Retinal pigment epithelial cell (primary cell): ENCODE measurements around the gene AGBL5.

ENCODE experiments used
- DNase-seq: peaks from one replicate; pipeline ENCODE4 v3.0.0-alpha.2; 2010; ENCODE audit warnings: low read depth
- H3K4me3 ChIP-seq: 2 replicates; pipeline ENCODE4 v1.5.1; 2011; ENCODE audit warnings: mild to moderate bottlenecking, low read length, control low read depth, moderate library complexity
- TF ChIP-seq, protein P1 (sequence below): conservative IDR thresholded peaks from 2 replicates; pipeline ENCODE4 v1.5.1; 2011; ENCODE audit warnings: low read depth, low read length, control low read depth, inconsistent platforms

AGBL5 gene

DNA sequence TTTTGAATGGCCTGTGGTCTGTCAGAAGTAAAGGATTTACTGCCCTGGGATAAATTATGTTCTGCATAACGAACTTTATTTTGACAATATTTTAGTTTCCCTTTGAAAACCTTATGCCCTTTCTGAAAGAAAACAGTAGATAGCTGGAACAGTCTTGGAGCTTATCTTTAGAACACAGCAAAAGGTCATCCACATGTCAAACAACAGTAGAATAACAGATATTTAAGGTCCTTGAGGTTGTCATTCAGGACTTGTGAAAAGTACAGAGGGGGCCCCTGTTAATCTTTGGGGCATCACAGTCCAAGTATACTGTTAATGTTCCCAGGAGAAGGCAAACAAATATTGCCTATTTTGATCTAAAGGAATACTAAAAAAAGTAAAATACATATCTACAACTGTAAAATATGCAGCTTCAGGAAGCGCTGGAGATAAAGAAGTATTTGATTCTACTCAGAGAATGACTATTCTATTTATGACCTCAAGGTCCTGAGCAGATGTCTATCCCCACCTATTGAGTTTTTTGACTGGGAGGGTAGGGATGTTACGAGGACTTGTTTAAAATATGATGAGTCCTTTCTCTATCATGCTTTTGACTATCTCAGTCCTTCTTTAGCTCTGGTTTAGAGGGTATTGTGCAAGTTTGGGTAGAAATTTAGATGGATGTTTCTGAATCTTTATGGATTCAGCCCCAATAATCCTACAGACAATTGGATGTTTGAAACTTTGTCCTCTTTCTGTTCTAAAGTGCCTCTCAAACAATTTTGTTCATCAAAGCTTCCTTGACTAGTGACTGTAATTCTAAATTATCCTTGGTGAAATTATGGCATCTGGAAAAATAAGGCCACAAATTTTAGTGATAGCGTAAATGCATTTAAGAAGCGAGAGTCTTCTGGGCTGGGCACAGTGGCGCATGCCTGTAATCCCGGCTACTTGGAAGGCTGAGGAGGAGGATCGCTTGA is 43.8 kb upstream of the AGBL5 start:
- no peak overlapping the region for H3K4me3 ChIP-seq
- no peak for DNase-seq
- TF ChIP-seq, protein P1, sequence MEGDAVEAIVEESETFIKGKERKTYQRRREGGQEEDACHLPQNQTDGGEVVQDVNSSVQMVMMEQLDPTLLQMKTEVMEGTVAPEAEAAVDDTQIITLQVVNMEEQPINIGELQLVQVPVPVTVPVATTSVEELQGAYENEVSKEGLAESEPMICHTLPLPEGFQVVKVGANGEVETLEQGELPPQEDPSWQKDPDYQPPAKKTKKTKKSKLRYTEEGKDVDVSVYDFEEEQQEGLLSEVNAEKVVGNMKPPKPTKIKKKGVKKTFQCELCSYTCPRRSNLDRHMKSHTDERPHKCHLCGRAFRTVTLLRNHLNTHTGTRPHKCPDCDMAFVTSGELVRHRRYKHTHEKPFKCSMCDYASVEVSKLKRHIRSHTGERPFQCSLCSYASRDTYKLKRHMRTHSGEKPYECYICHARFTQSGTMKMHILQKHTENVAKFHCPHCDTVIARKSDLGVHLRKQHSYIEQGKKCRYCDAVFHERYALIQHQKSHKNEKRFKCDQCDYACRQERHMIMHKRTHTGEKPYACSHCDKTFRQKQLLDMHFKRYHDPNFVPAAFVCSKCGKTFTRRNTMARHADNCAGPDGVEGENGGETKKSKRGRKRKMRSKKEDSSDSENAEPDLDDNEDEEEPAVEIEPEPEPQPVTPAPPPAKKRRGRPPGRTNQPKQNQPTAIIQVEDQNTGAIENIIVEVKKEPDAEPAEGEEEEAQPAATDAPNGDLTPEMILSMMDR: no peak

DNA sequence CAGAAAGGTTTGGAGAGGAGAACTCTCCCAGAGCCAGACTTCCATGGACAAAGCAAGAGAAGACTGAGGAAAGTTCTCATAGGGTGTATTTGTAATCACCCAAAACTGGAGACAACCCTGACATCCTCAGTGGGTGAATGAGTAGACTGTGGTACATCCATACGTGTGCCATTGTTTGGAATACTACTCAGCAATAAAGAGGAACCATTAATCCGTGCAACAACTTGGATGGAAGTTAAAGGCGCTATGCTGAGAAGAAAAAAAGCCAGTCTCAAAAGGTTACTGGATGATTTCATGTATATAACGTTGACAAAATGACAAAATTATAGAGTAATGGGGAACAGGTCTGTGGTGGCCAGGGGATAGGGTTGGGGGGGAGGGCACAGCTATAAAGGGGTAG is 42.8 kb upstream of the AGBL5 start:
- no peak for DNase-seq
- no peak overlapping the region for H3K4me3 ChIP-seq
- TF ChIP-seq, protein P1: no peak

DNA sequence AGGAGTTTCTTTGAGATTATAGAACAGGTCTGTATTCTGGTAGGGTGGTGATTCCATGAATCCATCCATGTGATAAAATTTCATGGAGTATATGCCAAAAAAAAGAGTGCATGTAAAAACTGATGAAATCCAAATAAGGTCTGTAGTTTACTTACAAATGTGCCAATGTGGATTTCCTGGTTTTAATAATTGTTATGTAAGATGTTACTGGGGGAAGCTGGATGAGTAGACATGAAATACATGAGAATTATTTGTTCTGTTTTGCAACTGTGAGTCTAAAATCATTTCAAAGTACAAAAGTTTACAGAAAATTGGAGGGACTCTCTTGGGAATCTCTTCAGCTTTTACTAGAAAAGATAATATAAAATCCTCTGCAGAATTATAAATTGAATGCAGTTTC is 42.4 kb upstream of the AGBL5 start:
- TF ChIP-seq, protein P1: no peak
- no peak overlapping the region for H3K4me3 ChIP-seq
- DNase-seq: no peak

DNA sequence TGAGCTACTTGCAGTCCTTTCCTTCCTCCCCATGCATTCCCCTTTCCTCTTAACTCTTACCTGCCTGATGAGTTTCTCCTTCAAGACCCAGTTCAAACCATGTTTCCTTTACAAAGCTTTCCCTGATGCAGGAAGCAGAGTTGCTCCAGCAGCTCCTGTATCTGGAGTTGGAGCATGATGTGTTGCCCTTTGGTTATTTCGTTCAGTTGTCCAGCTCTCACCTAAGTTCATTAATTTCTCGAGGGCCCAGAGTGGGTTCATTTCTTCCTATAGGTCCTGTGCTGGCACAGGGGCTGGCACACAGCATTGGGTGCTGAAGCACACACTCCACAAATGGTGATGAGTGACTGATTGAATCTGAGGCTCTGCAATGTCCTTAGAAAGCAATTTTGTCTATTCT is 41.8 kb upstream of the AGBL5 start:
- no peak for DNase-seq
- TF ChIP-seq, protein P1: no peak
- no peak overlapping the region for H3K4me3 ChIP-seq

DNA sequence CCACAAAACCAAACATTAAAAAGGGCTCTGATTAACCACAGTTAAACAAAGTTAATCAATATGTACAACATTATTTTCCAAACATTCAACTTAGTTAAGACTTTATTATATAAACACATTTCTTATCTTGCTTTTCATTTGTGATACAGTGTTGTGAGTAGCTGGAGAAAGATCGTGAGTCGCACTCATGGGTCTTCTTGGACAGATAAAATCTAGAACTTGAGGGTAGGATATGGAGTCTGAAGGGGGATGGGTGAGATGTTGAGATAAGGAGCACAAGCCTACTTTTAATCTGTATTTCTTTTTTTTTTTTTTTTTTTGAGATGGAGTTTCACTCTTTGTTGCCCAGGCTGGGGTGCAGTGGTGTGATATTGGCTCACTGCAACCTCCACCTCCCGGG is 41.3 kb upstream of the AGBL5 start:
- H3K4me3 ChIP-seq: no peak overlapping the region
- TF ChIP-seq, protein P1: no peak
- no peak for DNase-seq

DNA sequence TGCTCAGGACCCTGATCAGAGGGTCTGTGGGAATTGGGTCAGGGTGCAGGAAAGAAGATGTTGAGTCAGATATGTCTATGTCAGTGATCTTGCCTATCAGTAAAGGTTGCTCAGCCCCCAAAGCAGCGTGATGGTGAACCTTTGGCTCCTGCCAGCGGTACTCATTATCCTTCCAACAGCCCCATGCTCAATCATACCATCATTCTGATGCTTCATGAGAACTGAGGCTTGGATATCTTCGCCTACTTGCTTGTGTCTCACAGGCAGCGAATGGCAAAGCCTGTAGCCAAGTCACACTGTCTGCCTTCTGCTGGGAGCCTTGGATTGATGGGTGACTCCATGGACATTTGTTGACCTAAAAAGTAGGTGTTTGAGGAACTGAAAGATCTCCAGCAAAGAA is 37.7 kb upstream of the AGBL5 start:
- no peak for DNase-seq
- TF ChIP-seq, protein P1: no peak
- H3K4me3 ChIP-seq: no peak overlapping the region
